HepG2 (cell line): ENCODE data around the gene SLC45A2. TPM values are rescaled to one million over a fixed set of nuclear protein-coding genes. Genes with fewer than 3 reads are reported as not detected.

Source experiments
- ATAC-seq: fragments of 200-7000 bp; cut with Tn5 transposase; 3 replicates; pipeline ENCODE4 v1.9.1; 2020; ENCODE audit warnings: mild to moderate bottlenecking, moderate library complexity
- BruUV-seq: library from RNA; stranded (reverse); fragments of 400-500 nt; replicated peaks from 2 replicates; lab custom pipeline; 2021; lab: Mats Ljungman, UMichigan
- CTCF ChIA-PET: fragments of 300-600 bp; formaldehyde crosslinking; extraction: SDS; loops from one replicate; lab custom pipeline; 2021; ENCODE audit warnings: low total read pairs, inconsistent platforms, low intra/inter-chr PET ratio; lab: Yijun Ruan, JAX
- POLR2A ChIA-PET: fragments of 350-600 bp; sonication (Branson Sonifier 250); formaldehyde crosslinking; loops from one replicate; lab custom pipeline; 2020; ENCODE audit warnings: antibody characterized with exemption, inconsistent platforms; lab: Yijun Ruan, JAX
- DNase-seq: peaks from one replicate; pipeline ENCODE4 v3.0.0-alpha.2; 2015; ENCODE audit warnings: low spot score
- FAIRE-seq: peaks from 3 replicates; lab custom pipeline; 2011; peaks lifted over from hg19 to GRCh38; lab: Jason Lieb, UNC
- H2AFZ ChIP-seq: one replicate; pipeline ENCODE4 v1.6.1; 2011; ENCODE audit warnings: low read length, inconsistent platforms
- H3K27ac ChIP-seq: fragments of 300-600 bp; 3 replicates; pipeline ENCODE4 v1.8.0; 2011; ENCODE audit warnings: mixed run types, mild to moderate bottlenecking, mixed read lengths, low read length, inconsistent platforms; ENCODE audit not compliant: insufficient read depth; ENCODE audit errors: extremely low read length
- H3K27me3 ChIP-seq, 2 experiments: fragments of 200-600 bp in 1 of 2; 2 replicates in 1 of 2; 3 replicates in 1 of 2; pipeline versions ENCODE4 v1.6.0 to v1.8.0; 2011; ENCODE audit warnings: low read length in 2 of 2, mild to moderate bottlenecking in 2 of 2, moderate library complexity in 2 of 2, inconsistent platforms in 1 of 2; ENCODE audit not compliant: insufficient read depth in 2 of 2, control insufficient read depth in 1 of 2
- H3K36me3 ChIP-seq, 2 experiments: fragments of 200-600 bp in 1 of 2; replicated peaks in 1 of 2; 2 replicates in 1 of 2; 3 replicates in 1 of 2; pipeline versions ENCODE4 v1.5.1 to v1.8.0; 2011; ENCODE audit warnings: low read length in 2 of 2, inconsistent platforms in 1 of 2; ENCODE audit not compliant: insufficient read depth in 2 of 2, control insufficient read depth in 1 of 2
- H3K4me1 ChIP-seq: 2 replicates; pipeline ENCODE4 v1.5.1; 2012; ENCODE audit warnings: low read length, inconsistent platforms; ENCODE audit not compliant: insufficient read depth
- H3K4me2 ChIP-seq: 2 replicates; pipeline ENCODE4 v1.6.0; 2011; ENCODE audit warnings: low read depth, low read length, inconsistent platforms
- H3K4me3 ChIP-seq, 3 experiments: fragments of 200-600 bp in 1 of 3; sonication (generic), shearing (Covaris generic) in 1 of 3; replicated peaks in 1 of 3; 2 replicates each; pipeline ENCODE4 v1.5.1; 2011 to 2016; ENCODE audit warnings: low read length in 3 of 3, inconsistent platforms in 2 of 3, low read depth in 2 of 3, mild to moderate bottlenecking in 2 of 3, control low read depth in 1 of 3, mixed read lengths in 1 of 3; ENCODE audit not compliant: insufficient read depth in 1 of 3
- H3K79me2 ChIP-seq: one replicate; pipeline ENCODE4 v1.6.1; 2011; ENCODE audit warnings: low read length, inconsistent platforms; ENCODE audit not compliant: insufficient read depth
- H3K9ac ChIP-seq: 2 replicates; pipeline ENCODE4 v1.6.0; 2011; ENCODE audit warnings: mild to moderate bottlenecking, low read depth, low read length, inconsistent platforms; ENCODE audit not compliant: insufficient read depth
- H3K9me3 ChIP-seq: 2 replicates; pipeline ENCODE4 v1.5.1; 2012; ENCODE audit warnings: mild to moderate bottlenecking, low read length
- H4K20me1 ChIP-seq: 2 replicates; pipeline ENCODE4 v1.6.0; 2011; ENCODE audit warnings: inconsistent platforms, mild to moderate bottlenecking, low read length, moderate library complexity; ENCODE audit not compliant: insufficient read depth
- ATF7-NPFF ChIP-seq: sonication (generic); formaldehyde crosslinking; IDR thresholded peaks from 2 replicates; pipeline ENCODE4 v1.8.1; 2023; ENCODE audit warnings: mild to moderate bottlenecking, low read depth, missing genetic modification reagents, moderate library complexity
- ELF1 ChIP-seq: sonication (generic); formaldehyde crosslinking; IDR thresholded peaks from 2 replicates; pipeline ENCODE4 v1.4.0; 2020; ENCODE audit warnings: missing genetic modification reagents
- ELF3 ChIP-seq: IDR thresholded peaks from 2 replicates; pipeline ENCODE4 v1.6.1; 2016; ENCODE audit warnings: missing genetic modification reagents, missing compliant biosample characterization
- GATAD2A ChIP-seq: IDR thresholded peaks from 2 replicates; pipeline ENCODE4 v1.6.1; 2016
- MED1 ChIP-seq: sonication (generic); formaldehyde crosslinking; IDR thresholded peaks from 2 replicates; pipeline ENCODE4 v1.4.0; 2020; ENCODE audit warnings: missing genetic modification reagents
- RAD21 ChIP-seq: fragments of 450-650 bp; formaldehyde crosslinking; IDR thresholded peaks from 2 replicates; pipeline ENCODE4 v1.5.0; 2020; ENCODE audit warnings: mild to moderate bottlenecking
- SALL1 ChIP-seq: sonication (generic); formaldehyde crosslinking; IDR thresholded peaks from 2 replicates; pipeline ENCODE4 v1.8.0; 2022; ENCODE audit warnings: mild to moderate bottlenecking, missing genetic modification reagents
- SMC3 ChIP-seq: IDR thresholded peaks from 2 replicates; pipeline ENCODE4 v1.6.1; 2011; ENCODE audit warnings: low read length, improper control_type of control experiment
- STAG1 ChIP-seq: sonication (generic); formaldehyde crosslinking; IDR thresholded peaks from 2 replicates; pipeline ENCODE4 v1.4.0; 2020; ENCODE audit warnings: missing genetic modification reagents
- XRCC5 ChIP-seq: fragments of 200-400 bp; formaldehyde crosslinking; optimal IDR thresholded peaks from 2 replicates; pipeline ENCODE3; 2017; ENCODE audit warnings: mild to moderate bottlenecking, low read length
- ZEB1 ChIP-seq: IDR thresholded peaks from 2 replicates; pipeline ENCODE4 v1.6.1; 2012; ENCODE audit warnings: mild to moderate bottlenecking, low read depth, inconsistent platforms; ENCODE audit not compliant: insufficient replicate concordance
- WGBS: methylation state at CpG from one replicate; pipeline ENCODE4 v1.1.6; 2017; ENCODE audit warnings: low lambda C conversion rate; 5-methylcytosine and 5-hydroxymethylcytosine counted together
- in situ Hi-C: cut with HindIII; loops from 2 replicates; pipeline ENCODE4 v1.10.0; 2017; ENCODE audit warnings: low pct_unique_long_range_greater_than_20kb; ENCODE audit not compliant: extremely low pct_ligation_motif_present
- intact Hi-C: fragments of 100-400 bp; cut with micrococcal nuclease; formaldehyde crosslinking; loops from one replicate; pipeline ENCODE4 v1.10.0; 2022; ENCODE audit not compliant: unreplicated experiment
- polyA plus RNA-seq, 8 experiments: library from polyadenylated mRNA; depleted of rRNA in 3 of 8; stranded (reverse) in 7 of 8; unstranded in 1 of 8; fragments of >200 nt; fragmentation: Illumina TruSeq in 4 of 8; extraction: Trizol in 4 of 8; gene quantifications; 2 replicates each; pipeline versions ENCODE4 v1.2.1 to v1.2.3, GENCODE V29; 2011 to 2016; ENCODE audit warnings: low read depth in 4 of 8, missing spikeins in 1 of 8, mixed read lengths in 1 of 8; ENCODE audit not compliant: insufficient read depth in 1 of 8
- total RNA-seq, 5 experiments: library from RNA; depleted of rRNA; stranded (reverse); fragments of >200 nt; fragmentation: Illumina TruSeq; extraction: Trizol; gene quantifications; 2 replicates each; pipeline ENCODE4 v1.2.3, GENCODE V29; 2016; ENCODE audit warnings: low read depth in 1 of 5
- TF ChIP-seq, protein P1 (sequence below): sonication (generic); formaldehyde crosslinking; IDR thresholded peaks from 2 replicates; pipeline ENCODE4 v1.5.0; 2020; ENCODE audit warnings: mild to moderate bottlenecking, missing genetic modification reagents, moderate library complexity

Gene SLC45A2
- total and polyA plus RNA-seq, 2 of the 13 experiments (the other 11 are each of a cell fraction or from before 2014, with no cell fraction given): 0.22 to 0.24 TPM

DNA sequence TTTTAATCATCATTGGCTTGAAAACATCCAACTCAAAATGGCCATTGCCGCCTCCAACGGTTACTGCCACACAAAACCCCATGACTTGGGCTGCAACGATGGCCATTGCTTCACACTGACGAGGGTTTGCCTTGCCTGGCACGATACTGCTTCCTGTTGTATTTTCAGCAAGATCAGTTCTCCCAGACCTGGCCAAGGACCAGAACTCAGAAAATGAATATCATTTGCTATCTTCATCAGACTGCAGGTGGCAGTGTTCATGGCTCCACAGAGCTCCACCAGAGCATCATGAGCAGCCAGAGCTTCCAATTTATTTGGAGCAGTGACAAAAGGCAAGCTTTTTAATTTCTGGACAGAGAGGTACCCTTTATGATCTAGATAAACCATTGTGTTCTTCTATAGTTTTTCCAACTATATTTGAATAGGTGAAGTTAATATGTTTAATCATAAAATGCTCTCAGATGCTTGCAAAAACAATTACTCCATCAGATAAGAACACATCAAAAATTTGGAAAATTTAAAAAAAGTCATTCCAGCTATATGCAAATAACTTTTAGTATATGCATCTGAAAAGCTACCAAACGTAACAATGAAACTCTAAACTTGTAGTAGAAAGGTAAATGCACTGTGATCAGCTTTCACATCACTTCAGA, 13.0 kb upstream of the SLC45A2 start:
- FAIRE-seq (peak; percentile 79), ATAC-seq (peak; percentile 71), DNase-seq (peak; percentile 52)
- no peaks in the 10 kb centered on the region for H3K79me2 ChIP-seq
- intact Hi-C loops: loop anchor here (1.0 to 10.0 kb wide), 2 partner anchors 10 to 467 kb away; no protein-coding TSS in a partner anchor
- H3K27me3 ChIP-seq: no peaks in the 10 kb centered on the region
- no peak overlapping the region for H3K27ac ChIP-seq
- POLR2A ChIA-PET: interaction anchor here (1.2 to 3.1 kb wide), 3 partner anchors 9 to 13 kb away, joined by 6 to 23 read pairs (median 10); partner anchors contain the start of gene AMACR
- H3K9ac ChIP-seq: no peak overlapping the region
- no peak overlapping the region for H2AFZ ChIP-seq
- H3K4me1 ChIP-seq: peaks cover 45% of the 10 kb centered on the region
- TF ChIP-seq RAD21 (CRISPR knock-in tag) (peak; percentile 64; the same call in 1 of the 2 replicates), GATAD2A (0 out of 2 replicates have a peak, but pooled peaks have one; percentile 21), SALL1 (CRISPR knock-in tag) (peak; percentile 25; the same call in 1 of the 2 replicates), ZEB1 (no peak), ELF1 (CRISPR knock-in tag) (0 out of 2 replicates have a peak, but pooled peaks have one; percentile 21), ELF3 (CRISPR knock-in tag) (0 out of 2 replicates have a peak, but pooled peaks have one; percentile 28), SMC3 (peak; percentile 73; the same call in 1 of the 2 replicates), STAG1 (CRISPR knock-in tag) (peak; percentile 67), XRCC5 (no peak), MED1 (0 out of 2 replicates have a peak, but pooled peaks have one; percentile 6), ATF7-NPFF (no peak)
- TF ChIP-seq, protein P1, sequence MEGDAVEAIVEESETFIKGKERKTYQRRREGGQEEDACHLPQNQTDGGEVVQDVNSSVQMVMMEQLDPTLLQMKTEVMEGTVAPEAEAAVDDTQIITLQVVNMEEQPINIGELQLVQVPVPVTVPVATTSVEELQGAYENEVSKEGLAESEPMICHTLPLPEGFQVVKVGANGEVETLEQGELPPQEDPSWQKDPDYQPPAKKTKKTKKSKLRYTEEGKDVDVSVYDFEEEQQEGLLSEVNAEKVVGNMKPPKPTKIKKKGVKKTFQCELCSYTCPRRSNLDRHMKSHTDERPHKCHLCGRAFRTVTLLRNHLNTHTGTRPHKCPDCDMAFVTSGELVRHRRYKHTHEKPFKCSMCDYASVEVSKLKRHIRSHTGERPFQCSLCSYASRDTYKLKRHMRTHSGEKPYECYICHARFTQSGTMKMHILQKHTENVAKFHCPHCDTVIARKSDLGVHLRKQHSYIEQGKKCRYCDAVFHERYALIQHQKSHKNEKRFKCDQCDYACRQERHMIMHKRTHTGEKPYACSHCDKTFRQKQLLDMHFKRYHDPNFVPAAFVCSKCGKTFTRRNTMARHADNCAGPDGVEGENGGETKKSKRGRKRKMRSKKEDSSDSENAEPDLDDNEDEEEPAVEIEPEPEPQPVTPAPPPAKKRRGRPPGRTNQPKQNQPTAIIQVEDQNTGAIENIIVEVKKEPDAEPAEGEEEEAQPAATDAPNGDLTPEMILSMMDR (CRISPR knock-in tag): peak; percentile 71
- no TSS peak for BruUV-seq
- WGBS: 66% methylated on average over 6 of the region's 6 CpGs
- H3K36me3 ChIP-seq: peaks cover 4 to 18% of the 10 kb centered on the region in 2 experiments; a peak in 3 of 5 replicates
- no peaks in the 10 kb centered on the region for H3K9me3 ChIP-seq
- no peaks in the 10 kb centered on the region for H4K20me1 ChIP-seq
- no peak overlapping the region for H3K4me2 ChIP-seq
- in situ Hi-C loops: loop anchor here (25.0 kb wide), 1 partner anchor 465 kb away; no protein-coding TSS in a partner anchor
- CTCF ChIA-PET: no interaction called here
- no peak overlapping the region for H3K4me3 ChIP-seq
